GM23338 (cell line): ENCODE data around the gene FAM13A. TPM values are rescaled to one million over a fixed set of nuclear protein-coding genes. Genes with fewer than 3 reads are reported as not detected.

Experiments
- ATAC-seq: fragments of 200-7000 bp; cut with Tn5 transposase; 3 replicates; pipeline ENCODE4 v1.9.1; 2020
- DNase-seq: peaks from one replicate; pipeline ENCODE4 v3.0.0-alpha.2; 2015; ENCODE audit warnings: low spot score
- H2AFZ ChIP-seq: fragments of 200-600 bp; sonication (generic); 2 replicates; pipeline ENCODE4 v1.8.0; 2016; ENCODE audit warnings: antibody characterized with exemption, mild to moderate bottlenecking, moderate library complexity
- H3F3A ChIP-seq: fragments of 200-600 bp; sonication (generic); replicated peaks from 2 replicates; pipeline ENCODE4 v1.8.0; 2017; ENCODE audit warnings: antibody characterized with exemption, mixed run types, low read depth
- H3K27ac ChIP-seq: fragments of 200-600 bp; sonication (generic); 2 replicates; pipeline ENCODE4 v1.6.1; 2016; ENCODE audit warnings: low read depth
- H3K27me3 ChIP-seq: fragments of 200-600 bp; sonication (generic); 2 replicates; pipeline ENCODE4 v1.8.0; 2016; ENCODE audit warnings: mild to moderate bottlenecking, mixed run types, moderate library complexity; ENCODE audit not compliant: insufficient read depth
- H3K36me3 ChIP-seq: fragments of 200-600 bp; sonication (generic); 2 replicates; pipeline ENCODE4 v1.8.0; 2016; ENCODE audit warnings: mild to moderate bottlenecking; ENCODE audit not compliant: insufficient read depth
- H3K4me1 ChIP-seq: fragments of 200-600 bp; sonication (generic); 2 replicates; pipeline ENCODE4 v1.8.0; 2016; ENCODE audit warnings: mild to moderate bottlenecking, moderate library complexity; ENCODE audit not compliant: insufficient read depth
- H3K4me2 ChIP-seq: fragments of 200-600 bp; sonication (generic); 2 replicates; pipeline ENCODE4 v1.7.1; 2017; ENCODE audit warnings: mixed run types
- H3K4me3 ChIP-seq: fragments of 200-600 bp; sonication (generic); 2 replicates; pipeline ENCODE4 v1.6.1; 2016; ENCODE audit warnings: mixed run types
- H3K79me2 ChIP-seq: fragments of 200-600 bp; sonication (generic); replicated peaks from 2 replicates; pipeline ENCODE4 v1.8.0; 2017; ENCODE audit warnings: mild to moderate bottlenecking; ENCODE audit not compliant: insufficient read depth
- H3K9me2 ChIP-seq: fragments of 200-600 bp; sonication (generic); 2 replicates; pipeline ENCODE4 v1.8.0; 2017; ENCODE audit not compliant: insufficient read depth
- H4K20me1 ChIP-seq: fragments of 200-600 bp; sonication (generic); replicated peaks from 2 replicates; pipeline ENCODE4 v1.8.0; 2017; ENCODE audit warnings: mild to moderate bottlenecking; ENCODE audit not compliant: insufficient read depth
- H3K27ac Mint-ChIP-seq: 2 replicates; pipeline ENCODE4 v1.8.0; 2020; ENCODE audit warnings: inconsistent platforms, mild to moderate bottlenecking, moderate library complexity, mixed read lengths
- H3K27me3 Mint-ChIP-seq: 3 replicates; pipeline ENCODE4 v1.8.0; 2022; ENCODE audit warnings: low read depth, mild to moderate bottlenecking, moderate library complexity, mixed read lengths, inconsistent platforms; ENCODE audit not compliant: insufficient read depth, poor library complexity
- H3K36me3 Mint-ChIP-seq: 3 replicates; pipeline ENCODE4 v1.8.0; 2021; ENCODE audit warnings: low read depth, mild to moderate bottlenecking, inconsistent platforms, moderate library complexity, mixed read lengths
- H3K4me1 Mint-ChIP-seq: 3 replicates; pipeline ENCODE4 v1.8.0; 2020; ENCODE audit warnings: mild to moderate bottlenecking, inconsistent platforms, mixed read lengths
- H3K4me3 Mint-ChIP-seq: 3 replicates; pipeline ENCODE4 v1.8.0; 2021; ENCODE audit warnings: moderate library complexity, mild to moderate bottlenecking, inconsistent platforms, mixed read lengths
- H3K9me3 Mint-ChIP-seq: 3 replicates; pipeline ENCODE4 v1.8.0; 2020; ENCODE audit warnings: moderate library complexity, mild to moderate bottlenecking, inconsistent platforms, mixed read lengths
- EZH2 ChIP-seq: fragments of 200-600 bp; sonication (generic); IDR thresholded peaks from one replicate; pipeline ENCODE4 v1.8.0; 2017; ENCODE audit warnings: antibody characterized with exemption, mild to moderate bottlenecking, low read depth; ENCODE audit not compliant: unreplicated experiment
- POLR2AphosphoS5 ChIP-seq: IDR thresholded peaks from 2 replicates; pipeline ENCODE4 v1.6.1; 2016; ENCODE audit warnings: antibody characterized with exemption, low read depth
- ZNF331 ChIP-seq: fragments of 250-450 bp; sonication (Bioruptor Pico); IDR thresholded peaks from 2 replicates; pipeline ENCODE4 v1.5.0; 2020; ENCODE audit warnings: low read depth, mild to moderate bottlenecking, moderate library complexity
- polyA plus RNA-seq: library from polyadenylated mRNA; unstranded; fragments of >200 nt; fragmentation: Nextera tagmentation; extraction: Ambion mirVana; gene quantifications from 2 replicates; pipeline ENCODE4 v1.2.1, GENCODE V29; 2016
- total RNA-seq: library from RNA; depleted of rRNA; stranded (reverse); fragments of >200 nt; shearing (Covaris generic); gene quantifications from 2 replicates; pipeline ENCODE4 v1.2.3, GENCODE V29; 2014
- TF ChIP-seq, protein P1 (sequence below): fragments of 250-450 bp; sonication (Bioruptor Pico); IDR thresholded peaks from 2 replicates; pipeline ENCODE4 v1.5.0; 2020; ENCODE audit warnings: mild to moderate bottlenecking, moderate library complexity

Gene FAM13A
- total and polyA plus RNA-seq, 2 experiments from 2014 or later: 13.9 to 28.4 TPM

DNA sequence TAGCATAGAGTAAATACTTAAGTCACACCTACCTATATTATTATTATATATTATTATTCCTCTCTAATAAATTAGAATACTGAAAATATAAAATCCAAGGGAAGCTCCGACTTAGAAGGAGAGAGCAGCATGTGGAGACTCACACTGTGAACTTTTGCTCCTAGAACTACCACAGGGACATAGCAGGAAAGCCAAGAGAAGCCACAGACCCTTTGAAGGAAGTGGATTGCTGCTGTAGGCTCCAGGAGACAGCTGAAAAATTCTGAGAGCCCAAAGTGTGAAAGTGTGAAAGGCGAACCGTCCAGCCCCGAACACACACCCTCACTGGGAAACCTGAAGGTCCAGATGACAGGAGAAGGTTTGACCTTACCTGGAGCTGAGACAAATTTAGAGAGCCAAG lies 177.0 kb downstream of the FAM13A start:
- H3K27me3 Mint-ChIP-seq: peaks cover 2% of the 10 kb centered on the region

More for the DNA sequence above, 177.0 kb downstream of the FAM13A start:
- peaks cover 3% of the 10 kb centered on the region; the same call in 2 of the 3 replicates for H3K36me3 Mint-ChIP-seq
- Histone ChIP-seq H3F3A (no peaks in the 10 kb centered on the region), H4K20me1 (no peaks in the 10 kb centered on the region), H3K27ac (no peak overlapping the region), H3K79me2 (no peaks in the 10 kb centered on the region; the same call in none of the 2 replicates), H3K4me3 (no peak overlapping the region), H3K4me2 (no peak overlapping the region), H3K9me2 (no peaks in the 10 kb centered on the region), H3K4me1 (peaks cover 4% of the 10 kb centered on the region; the same call in 1 of the 2 replicates), H3K36me3 (peaks cover 3% of the 10 kb centered on the region; the same call in 1 of the 2 replicates), H3K27me3 (no peaks in the 10 kb centered on the region), H2AFZ (no peak overlapping the region)
- peaks cover 17% of the 10 kb centered on the region for H3K4me1 Mint-ChIP-seq
- ATAC-seq (no peak), DNase-seq (no peak)
- no peak overlapping the region; the same call in 1 of the 2 replicates for H3K27ac Mint-ChIP-seq
- TF ChIP-seq ZNF331 (CRISPR knock-in tag) (no peak), EZH2 (no peak), POLR2AphosphoS5 (no peak)
- TF ChIP-seq, protein P1, sequence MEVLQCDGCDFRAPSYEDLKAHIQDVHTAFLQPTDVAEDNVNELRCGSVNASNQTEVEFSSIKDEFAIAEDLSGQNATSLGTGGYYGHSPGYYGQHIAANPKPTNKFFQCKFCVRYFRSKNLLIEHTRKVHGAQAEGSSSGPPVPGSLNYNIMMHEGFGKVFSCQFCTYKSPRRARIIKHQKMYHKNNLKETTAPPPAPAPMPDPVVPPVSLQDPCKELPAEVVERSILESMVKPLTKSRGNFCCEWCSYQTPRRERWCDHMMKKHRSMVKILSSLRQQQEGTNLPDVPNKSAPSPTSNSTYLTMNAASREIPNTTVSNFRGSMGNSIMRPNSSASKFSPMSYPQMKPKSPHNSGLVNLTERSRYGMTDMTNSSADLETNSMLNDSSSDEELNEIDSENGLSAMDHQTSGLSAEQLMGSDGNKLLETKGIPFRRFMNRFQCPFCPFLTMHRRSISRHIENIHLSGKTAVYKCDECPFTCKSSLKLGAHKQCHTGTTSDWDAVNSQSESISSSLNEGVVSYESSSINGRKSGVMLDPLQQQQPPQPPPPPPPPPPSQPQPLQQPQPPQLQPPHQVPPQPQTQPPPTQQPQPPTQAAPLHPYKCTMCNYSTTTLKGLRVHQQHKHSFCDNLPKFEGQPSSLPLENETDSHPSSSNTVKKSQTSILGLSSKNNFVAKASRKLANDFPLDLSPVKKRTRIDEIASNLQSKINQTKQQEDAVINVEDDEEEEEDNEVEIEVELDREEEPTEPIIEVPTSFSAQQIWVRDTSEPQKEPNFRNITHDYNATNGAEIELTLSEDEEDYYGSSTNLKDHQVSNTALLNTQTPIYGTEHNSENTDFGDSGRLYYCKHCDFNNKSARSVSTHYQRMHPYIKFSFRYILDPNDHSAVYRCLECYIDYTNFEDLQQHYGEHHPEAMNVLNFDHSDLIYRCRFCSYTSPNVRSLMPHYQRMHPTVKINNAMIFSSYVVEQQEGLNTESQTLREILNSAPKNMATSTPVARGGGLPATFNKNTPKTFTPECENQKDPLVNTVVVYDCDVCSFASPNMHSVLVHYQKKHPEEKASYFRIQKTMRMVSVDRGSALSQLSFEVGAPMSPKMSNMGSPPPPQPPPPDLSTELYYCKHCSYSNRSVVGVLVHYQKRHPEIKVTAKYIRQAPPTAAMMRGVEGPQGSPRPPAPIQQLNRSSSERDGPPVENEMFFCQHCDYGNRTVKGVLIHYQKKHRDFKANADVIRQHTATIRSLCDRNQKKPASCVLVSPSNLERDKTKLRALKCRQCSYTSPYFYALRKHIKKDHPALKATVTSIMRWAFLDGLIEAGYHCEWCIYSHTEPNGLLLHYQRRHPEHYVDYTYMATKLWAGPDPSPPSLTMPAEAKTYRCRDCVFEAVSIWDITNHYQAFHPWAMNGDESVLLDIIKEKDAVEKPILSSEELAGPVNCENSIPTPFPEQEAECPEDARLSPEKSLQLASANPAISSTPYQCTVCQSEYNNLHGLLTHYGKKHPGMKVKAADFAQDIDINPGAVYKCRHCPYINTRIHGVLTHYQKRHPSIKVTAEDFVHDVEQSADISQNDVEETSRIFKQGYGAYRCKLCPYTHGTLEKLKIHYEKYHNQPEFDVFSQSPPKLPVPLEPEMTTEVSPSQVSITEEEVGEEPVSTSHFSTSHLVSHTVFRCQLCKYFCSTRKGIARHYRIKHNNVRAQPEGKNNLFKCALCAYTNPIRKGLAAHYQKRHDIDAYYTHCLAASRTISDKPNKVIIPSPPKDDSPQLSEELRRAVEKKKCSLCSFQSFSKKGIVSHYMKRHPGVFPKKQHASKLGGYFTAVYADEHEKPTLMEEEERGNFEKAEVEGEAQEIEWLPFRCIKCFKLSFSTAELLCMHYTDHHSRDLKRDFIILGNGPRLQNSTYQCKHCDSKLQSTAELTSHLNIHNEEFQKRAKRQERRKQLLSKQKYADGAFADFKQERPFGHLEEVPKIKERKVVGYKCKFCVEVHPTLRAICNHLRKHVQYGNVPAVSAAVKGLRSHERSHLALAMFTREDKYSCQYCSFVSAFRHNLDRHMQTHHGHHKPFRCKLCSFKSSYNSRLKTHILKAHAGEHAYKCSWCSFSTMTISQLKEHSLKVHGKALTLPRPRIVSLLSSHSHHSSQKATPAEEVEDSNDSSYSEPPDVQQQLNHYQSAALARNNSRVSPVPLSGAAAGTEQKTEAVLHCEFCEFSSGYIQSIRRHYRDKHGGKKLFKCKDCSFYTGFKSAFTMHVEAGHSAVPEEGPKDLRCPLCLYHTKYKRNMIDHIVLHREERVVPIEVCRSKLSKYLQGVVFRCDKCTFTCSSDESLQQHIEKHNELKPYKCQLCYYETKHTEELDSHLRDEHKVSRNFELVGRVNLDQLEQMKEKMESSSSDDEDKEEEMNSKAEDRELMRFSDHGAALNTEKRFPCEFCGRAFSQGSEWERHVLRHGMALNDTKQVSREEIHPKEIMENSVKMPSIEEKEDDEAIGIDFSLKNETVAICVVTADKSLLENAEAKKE (CRISPR knock-in tag): no peak
- peaks cover 7% of the 10 kb centered on the region; the same call in 1 of the 3 replicates for H3K9me3 Mint-ChIP-seq
- no peak overlapping the region for H3K4me3 Mint-ChIP-seq
